Activated CD8-positive, alpha-beta memory T cell treated with anti-CD3 and anti-CD28 coated beads for 4 hours (primary cell): Measurements from ENCODE around the gene GAN.

ENCODE experiments used
- DNase-seq, 2 donors: peaks; one replicate each; pipeline ENCODE4 v3.0.0-alpha.2; 2020; ENCODE audit warnings: low read depth in 2 of 2

The GAN gene, protein sequence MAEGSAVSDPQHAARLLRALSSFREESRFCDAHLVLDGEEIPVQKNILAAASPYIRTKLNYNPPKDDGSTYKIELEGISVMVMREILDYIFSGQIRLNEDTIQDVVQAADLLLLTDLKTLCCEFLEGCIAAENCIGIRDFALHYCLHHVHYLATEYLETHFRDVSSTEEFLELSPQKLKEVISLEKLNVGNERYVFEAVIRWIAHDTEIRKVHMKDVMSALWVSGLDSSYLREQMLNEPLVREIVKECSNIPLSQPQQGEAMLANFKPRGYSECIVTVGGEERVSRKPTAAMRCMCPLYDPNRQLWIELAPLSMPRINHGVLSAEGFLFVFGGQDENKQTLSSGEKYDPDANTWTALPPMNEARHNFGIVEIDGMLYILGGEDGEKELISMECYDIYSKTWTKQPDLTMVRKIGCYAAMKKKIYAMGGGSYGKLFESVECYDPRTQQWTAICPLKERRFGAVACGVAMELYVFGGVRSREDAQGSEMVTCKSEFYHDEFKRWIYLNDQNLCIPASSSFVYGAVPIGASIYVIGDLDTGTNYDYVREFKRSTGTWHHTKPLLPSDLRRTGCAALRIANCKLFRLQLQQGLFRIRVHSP

DNA sequence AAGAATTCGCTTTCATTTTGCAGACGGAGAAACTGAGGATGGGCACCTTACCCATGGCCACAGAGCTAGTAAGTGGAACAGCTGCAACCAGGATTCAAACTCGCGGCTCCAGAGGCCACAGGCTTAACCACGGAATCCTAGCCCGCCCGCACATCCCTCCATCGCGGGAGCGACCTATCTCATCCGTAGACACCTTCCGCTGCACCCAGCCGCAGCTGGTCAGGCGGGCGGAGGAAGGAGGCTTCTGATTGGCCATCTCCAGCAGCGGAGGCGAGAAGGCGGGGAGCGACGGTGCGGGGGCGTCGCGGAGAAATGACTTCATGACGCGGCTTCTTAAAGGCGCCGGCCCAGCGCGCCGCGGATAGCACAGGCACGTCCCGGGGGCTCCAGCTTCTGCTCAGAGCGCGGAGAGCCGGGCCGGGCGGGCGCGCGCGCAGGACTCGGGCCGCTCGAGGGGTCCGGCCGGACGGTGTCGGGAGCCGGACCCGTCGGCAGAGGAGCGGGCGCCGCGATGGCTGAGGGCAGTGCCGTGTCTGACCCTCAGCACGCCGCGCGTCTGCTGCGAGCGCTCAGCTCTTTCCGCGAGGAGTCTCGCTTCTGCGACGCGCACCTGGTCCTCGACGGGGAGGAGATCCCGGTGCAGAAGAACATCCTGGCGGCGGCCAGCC, at the start of gene GAN:
Gene GAN (plus strand): TSS at position 360 of the 668 bp plus-strand sequence. CDS start 152 bp downstream, at position 512.
- DNase-seq: peak; percentile 86 to 91

DNA sequence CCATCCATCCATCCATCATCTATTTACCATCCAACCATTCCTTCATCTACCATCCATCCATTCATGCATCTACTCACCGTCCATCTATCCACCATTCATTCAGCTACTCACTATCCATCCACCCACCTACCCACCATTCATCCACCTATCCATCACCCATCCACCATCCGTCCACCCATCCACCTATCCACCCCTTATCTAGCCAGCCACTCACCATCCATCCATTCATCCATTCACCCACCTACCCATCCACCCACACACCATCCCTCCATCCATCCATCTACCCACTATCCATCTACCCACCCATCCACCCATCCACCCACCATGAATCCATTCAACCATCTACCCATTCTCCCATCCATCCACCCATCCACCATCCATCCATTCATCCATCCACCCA, 49.7 kb upstream of the GAN start:
- DNase-seq: no peak

DNA sequence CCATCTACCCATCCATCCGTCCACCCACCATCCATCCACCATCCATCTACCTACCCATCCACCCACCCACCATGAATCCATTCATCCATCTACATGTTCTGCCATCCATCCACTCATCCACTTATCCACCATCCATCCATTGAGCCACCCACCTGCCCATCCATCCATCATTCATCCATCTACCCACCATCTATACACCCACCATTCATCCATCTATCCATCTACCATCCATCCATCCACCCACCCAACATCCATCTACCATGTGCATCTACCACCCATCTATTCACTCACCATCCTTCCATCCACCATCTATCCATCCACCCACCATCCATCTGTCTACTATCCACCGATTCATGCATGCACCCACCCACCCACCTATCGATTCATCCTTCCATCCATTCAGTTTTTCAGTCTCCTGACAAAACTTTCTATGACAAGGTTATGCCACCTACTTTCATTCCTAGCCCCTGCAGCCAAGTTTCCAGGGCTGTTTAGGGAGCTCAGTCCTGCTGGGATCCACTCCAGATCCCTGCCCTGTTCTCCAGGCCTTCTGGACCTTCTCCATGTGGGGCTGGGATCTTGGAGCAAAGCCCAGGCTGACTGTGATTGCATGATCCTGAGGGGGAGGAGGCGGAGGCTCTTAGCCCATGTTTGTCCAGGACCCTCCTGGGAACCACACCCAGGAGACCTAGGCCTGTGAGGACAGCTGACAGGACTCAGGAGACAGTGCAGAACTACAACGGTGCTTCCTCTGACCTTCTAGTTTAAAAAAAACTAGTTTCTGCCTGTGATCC, 48.9 kb upstream of the GAN start:
- no peak for DNase-seq

DNA sequence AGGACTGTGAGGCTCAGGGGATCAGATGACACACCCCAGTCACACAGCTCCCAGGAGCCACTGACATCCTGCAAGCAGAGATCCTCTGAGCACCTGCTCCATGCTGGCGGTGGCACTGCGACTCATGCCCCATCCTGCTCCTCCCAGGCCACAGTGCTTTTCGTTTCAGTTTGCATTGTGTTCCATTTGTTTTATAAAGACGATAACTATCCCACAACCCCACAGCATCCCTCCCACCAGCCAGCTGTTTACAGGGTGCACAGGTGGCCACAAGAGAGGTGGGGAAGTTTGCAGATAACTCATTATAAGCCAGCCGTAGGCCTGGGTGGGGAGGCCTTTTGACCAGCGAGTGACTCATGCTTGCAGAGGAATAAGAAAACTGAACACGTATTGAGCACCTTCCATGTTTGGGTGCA, 48.1 kb upstream of the GAN start:
- no peak for DNase-seq

DNA sequence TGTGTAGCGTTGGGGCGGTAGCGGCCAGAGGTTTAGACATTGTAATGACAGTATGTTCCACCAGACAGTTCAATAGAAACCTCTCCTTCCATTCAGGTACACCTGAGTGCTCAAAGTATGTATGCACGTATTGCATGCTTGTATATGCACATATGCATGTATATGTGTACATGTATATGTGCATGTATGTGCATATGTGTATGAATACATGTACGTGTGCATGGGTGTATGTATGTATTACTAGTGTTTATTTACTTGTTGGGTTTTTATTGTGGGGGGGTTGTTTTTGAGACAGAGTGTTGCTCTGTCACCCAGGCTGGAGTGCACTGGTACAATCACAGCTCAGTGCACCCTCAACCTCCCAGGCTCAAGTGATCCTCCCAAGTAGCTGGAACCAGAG, 46.3 kb upstream of the GAN start:
- DNase-seq: no peak

DNA sequence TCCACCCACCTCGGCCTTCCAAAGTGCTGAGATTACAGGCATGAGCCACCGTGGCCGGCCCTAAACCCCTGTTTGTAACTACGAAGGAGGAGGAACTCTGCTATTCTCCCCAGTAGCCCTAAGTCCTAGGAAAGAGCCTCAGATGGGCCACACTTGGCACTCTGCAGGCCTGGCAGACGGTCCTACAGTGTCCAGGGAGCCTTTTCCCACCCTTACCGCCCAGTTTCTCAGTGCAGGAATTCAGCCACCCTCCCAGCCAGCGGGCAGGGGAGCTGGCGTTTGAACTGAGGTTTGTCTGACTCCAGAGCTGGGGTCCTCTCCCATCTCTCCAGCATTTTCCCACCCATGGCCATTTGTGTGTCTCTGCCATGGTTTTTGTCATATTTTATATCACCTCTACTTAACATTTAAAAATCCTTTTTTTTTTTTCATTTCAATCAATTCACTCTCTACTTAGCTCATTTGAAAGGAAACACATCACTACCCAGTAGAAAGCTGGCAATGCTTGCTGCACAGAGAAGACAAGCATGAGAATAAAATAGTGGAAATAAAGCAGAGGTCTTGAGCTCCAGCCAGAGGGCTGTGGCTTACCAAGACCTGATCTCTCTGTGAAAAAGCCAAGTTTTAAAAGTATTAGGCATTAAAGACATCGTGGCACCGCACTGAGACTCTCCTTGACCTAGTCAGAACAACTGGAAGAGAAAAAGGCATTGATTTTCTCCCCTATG, 41.4 kb upstream of the GAN start:
- no peak for DNase-seq

DNA sequence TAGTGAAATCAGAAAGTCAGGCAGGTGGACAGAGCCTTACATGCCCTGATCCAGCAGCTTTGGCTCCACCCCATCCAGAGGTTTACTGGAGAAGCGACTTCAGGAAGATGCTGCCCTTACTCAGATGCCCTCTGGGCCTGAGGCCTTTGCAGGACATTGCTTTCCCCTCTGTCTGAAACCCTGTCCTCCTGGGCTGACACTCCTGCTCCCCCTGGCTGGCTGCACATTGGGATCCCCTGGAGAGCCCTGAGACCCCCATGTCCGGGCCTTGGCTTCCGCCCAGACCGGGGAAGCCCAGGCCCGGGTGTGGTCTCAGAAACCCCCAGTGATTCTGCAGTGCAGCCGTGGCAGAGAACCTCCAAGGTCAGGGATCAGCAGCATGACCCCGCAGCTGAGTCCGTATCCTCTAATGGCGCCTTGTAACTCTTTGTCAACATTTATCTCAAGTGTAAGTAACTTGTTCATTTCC, 39.7 kb upstream of the GAN start:
- DNase-seq: no peak

DNA sequence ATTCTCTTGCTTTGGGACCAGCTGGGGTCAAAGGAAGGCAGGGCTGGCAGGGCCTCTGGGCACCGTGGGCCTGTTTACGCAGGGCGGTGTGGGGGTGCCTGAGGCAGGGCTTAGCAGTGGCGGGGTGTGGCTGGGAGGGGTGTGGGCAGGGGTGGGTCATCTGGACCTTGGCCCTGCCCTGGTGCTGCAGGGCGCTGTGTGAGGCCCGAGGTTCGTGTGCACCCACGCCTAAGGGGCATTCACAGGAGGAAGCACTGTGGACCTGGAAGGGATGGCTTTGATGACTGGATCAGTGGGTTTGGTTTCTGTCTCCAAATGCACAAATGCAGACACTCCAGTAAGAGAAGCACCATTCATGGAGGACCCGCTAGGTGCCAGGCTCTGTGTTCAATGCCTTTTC, 39.0 kb upstream of the GAN start:
- DNase-seq: no peak

DNA sequence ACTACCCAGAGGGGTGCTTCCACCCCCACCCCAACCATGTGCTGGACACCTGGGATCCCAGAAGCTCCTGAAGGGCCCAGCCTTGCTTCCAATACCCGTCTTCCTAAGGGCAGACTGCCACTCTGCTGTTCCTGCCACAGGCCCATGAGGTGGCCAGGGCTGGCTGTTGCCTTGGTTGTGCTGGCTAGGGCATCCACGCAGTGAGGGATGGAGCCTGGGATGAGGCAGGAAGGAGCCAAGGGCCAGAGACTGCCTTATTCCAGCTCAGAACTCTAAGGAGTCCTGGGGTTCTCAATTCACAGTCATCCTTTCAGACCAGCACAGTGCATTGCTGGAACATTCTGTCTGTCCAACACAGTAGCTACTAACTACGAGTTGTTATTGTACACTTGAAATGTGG, 38.4 kb upstream of the GAN start:
- no peak for DNase-seq

DNA sequence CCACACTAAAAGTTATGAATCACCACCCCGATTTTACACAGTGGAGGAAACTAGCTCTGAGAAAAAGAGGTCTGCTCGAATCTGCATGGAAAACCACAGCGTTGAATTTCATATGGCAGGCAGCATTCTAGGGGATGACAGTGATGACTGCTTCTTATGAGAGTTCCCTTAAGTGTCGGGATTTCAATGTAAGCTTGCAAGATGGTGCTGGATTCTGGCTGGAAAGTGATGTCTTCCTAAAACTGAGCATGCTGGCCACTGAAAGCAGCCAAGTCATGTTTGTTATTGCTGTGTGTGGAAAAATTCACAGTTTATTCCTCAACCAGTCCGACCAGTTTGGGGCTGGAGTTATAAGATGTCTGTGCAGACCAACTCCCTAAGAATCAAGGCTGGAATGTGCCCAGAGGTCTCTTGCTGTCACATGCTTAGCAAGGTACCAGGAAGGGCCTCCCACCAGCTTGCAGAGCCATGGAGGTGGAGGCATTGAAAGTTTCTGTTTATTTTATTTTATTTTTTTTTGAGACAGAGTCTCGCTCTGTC, 37.2 kb upstream of the GAN start:
- no peak for DNase-seq

DNA sequence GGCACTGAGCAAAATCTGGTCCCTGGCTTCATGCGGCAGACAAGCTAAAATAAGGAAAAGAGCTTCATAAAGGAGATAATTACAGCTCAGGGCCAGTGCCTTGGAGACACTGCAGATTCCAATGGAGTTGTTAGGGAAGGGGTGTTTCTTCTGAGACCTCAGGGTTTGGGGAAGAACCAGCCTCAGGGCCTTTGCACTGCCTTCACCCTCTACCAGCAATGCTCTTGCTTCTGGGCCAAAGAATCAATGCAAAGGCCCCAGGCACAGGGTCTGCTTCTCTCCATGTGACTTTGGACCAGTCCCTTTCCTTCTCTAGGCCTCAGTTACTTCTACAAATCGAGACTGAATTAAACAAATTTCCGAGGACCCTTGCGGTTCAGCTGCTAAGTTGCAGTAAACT, 36.2 kb upstream of the GAN start:
- DNase-seq: no peak

DNA sequence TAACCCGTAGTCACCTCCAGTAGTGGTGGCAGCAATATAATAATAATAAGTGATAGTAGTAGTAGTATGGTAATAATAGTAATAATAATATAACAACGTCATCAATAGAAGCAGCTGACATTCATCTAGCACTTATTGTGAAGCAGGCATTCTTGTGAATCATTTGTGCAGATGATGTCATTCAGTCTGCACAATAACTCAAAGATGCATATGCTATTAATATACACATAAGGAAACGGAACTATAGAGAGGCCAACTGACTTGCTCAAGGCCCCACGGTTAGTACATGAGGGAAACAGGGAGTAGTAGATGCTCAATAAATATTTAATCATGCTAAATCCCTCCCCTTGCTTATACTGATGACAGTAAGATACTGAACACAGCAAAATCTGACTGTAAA, 35.4 kb upstream of the GAN start:
- no peak for DNase-seq

DNA sequence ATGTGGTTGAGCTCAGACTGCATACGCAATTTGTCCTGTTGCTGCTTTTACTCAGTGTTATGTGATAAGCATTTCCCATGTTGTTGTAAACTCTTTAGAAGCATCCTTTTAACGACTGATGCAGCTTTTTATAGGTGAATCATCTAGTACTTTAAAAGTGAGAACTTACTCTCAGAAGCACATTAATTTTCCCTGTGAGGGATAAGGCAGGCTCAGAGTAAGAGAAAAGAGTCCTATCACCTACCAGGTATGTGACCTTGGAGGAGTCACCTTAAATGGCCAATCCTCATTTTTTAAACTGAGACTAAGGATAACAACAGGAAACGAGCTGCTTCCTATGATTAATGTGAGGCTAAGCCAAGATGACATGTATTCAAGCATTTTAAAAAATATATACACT, 34.4 kb upstream of the GAN start:
- no peak for DNase-seq

DNA sequence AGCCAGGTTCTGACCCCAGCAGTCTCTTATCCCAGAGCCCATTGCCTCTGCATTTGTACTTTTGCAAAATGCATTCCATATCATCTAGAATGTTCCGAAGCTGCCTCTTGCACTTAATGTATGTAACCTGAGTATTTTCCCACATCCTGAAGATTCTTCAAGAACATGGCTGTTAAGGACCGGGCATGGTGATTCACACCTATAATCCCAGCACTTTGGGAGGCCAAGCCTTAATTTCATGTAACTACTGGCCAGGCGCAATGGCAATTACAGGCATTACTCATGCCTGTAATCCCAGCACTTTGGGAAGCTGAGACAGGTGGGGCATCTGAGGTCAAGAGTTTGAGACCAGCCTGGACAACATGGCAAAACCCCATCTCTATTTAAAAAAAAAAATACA, 31.7 kb upstream of the GAN start:
- DNase-seq: no peak

DNA sequence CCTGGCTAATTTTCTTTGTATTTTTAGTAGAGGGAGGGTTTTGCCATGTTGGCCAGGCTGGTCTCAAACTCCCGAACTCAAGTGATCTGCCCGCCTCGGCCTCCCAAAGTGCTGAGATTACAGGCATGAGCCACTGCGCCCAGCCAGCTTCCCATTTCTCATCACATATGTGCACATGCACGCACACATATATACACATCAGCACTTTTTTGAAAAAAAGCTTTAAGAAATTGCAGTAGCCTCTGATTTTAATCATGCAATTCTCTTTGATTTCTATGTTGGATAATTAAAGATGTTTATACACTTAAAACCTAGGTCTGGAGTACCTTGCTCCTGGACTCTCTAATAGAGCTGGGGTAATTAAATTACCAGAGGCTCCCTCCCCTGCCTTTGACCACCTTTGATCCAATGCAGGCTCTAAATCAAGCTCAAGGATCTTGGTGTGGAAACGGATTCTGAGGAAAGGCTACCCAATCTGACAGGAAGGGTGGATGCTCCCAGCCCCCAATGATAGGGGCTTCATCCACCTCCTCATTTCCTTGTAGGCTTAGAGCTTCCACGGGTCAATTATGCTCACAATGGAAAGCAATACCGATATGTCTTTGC, 29.7 kb upstream of the GAN start:
- DNase-seq: no peak

DNA sequence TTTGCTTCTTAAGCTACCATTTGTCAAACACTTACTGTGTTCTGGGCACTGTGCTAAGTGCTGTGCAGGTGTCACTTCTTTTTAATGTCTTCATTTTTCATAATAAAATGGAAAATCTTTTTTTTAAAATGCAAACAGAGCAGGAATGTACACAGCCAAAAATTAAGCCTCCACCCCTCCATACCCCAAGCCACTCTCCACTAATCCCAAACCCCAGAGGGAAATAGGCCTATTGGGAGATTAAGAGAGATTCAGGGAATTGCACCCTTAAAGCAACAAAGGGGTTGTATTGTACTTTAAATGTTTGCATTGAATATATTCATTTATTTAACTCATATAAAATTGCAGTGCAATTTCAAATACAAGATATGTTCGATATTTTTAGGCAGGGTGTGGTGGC, 28.6 kb upstream of the GAN start:
- DNase-seq: no peak

DNA sequence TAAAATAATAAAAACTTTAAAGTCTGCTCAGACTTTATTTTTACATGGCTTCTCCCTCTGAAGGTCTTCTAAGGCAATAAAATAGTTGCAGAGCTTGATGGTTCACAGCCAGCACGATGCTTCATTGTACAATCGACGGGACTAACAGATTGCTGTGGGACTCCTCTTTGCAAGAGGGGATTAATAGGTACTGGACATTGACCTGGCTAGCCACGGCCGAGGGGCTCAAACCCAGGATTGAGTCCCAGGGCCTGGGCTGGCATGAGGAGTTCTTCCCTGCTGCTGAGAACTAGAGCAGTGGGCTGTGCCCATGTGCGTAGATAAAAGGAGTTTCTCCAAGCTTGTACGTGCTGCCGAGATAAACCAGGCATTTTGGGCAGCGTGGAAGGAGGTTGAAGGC, 23.6 kb upstream of the GAN start:
- DNase-seq: no peak

DNA sequence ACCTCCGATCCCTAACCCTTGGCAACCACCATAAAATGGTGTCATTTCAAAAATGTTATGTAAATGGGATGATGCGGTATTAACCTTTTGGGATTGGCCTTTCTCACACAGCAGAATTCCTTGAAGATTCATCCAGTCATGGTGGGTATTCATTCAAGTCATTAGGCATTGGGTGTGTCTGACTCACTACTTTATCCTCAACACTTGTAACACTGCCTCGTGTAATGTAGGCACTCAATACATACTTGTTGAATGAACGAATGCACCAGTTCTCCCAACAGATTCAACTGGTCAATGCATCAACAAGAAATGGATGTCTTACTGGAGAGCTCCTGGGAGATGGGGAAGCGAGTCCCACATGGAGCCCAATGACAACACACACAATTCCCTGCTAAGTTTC, 21.8 kb upstream of the GAN start:
- no peak for DNase-seq

DNA sequence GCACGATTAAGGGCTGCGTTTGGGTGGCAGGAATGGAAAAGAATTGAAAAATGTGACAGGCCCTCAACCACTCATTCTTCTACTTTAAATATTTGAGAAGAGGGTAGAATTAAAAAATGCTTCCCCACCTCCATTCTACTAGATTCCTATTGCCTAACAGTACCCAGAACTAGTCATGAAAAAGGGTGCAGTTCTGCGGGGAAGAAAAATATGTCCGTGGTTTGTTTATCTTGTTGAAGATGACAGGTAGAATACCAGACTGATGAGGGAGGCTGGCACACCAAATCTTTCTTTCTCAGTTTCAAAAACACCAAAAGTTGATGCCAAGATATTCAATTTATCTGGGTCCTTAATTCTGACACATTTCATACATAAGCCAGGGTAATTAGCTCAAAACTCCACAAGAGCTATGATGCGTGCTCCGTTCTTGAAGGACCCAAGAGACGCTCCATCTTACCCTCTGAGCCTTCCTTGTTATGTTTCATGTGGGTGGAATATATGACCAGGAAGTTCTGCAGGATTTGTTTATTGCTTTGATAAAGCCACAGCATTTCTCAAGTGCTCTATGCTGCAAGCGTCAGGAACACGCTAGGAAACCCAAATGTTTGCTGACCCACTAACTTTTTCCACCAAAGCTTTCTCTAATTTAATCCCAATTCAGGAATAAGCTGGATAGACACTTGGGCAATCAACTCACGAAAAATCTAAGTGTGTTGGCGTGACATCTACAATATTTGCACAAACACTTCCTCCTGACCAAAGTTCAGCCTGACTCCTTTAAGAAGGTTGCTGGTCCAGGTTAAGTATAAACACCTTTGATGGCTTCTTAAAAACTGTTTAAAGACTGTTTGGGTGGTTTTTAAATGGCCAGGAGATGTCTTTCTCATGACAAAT, 20.6 kb upstream of the GAN start:
- DNase-seq: no peak

DNA sequence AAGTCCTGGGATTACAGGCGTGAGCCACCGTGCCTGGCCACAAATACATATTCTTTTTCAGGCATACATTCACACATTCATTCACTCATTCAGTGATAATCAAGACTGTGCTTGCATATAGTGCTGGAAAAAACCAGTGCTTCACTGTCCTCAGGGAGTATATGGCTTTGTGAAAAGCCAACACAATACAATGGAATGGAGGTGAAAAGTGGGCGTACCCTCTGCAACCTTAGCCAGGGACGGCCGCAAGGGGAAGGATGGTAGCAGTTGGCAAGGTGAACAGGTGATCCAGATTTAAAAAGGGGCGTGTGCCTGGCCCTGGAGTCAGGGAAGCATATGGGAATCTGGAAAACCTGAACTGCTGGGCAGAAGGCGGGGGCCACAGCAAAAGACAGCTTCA, 18.1 kb upstream of the GAN start:
- DNase-seq: no peak
